BJ (cell line): ENCODE results near the gene ARRDC5. TPM values are rescaled to one million over a fixed set of nuclear protein-coding genes. Genes with fewer than 3 reads are reported as not detected.

Source experiments
- CTCF ChIA-PET: fragments of 350-600 bp; formaldehyde crosslinking; extraction: SDS; loops from one replicate; lab custom pipeline; 2021; ENCODE audit warnings: antibody characterized with exemption, inconsistent platforms; lab: Yijun Ruan, JAX
- POLR2A ChIA-PET: fragments of 300-600 bp; sonication (Branson Sonifier 250); formaldehyde crosslinking; extraction: SDS; loops from one replicate; lab custom pipeline; 2021; ENCODE audit warnings: antibody characterized with exemption; lab: Charles Lee
- DNase-seq: peaks from one replicate; pipeline ENCODE4 v3.0.0-alpha.2; 2011; ENCODE audit warnings: low read depth
- H3K27me3 ChIP-seq: 2 replicates; pipeline ENCODE4 v1.6.0; 2011; ENCODE audit warnings: low read length; ENCODE audit not compliant: control insufficient read depth, insufficient read depth
- H3K36me3 ChIP-seq: 2 replicates; pipeline ENCODE4 v1.5.1; 2011; ENCODE audit warnings: low read length; ENCODE audit not compliant: control insufficient read depth, insufficient read depth
- H3K4me3 ChIP-seq: 2 replicates; pipeline ENCODE4 v1.5.1; 2011; ENCODE audit warnings: low read depth, mild to moderate bottlenecking, control low read depth, low read length
- CTCF ChIP-seq: IDR thresholded peaks from 2 replicates; pipeline ENCODE4 v1.5.1; 2011; ENCODE audit warnings: low read depth, mild to moderate bottlenecking, control low read depth, inconsistent platforms, low read length, moderate library complexity; ENCODE audit not compliant: insufficient read depth
- polyA plus RNA-seq: library from polyadenylated mRNA; depleted of rRNA; stranded (reverse); fragments of >200 nt; gene quantifications from 2 replicates; pipeline ENCODE4 v1.2.3, GENCODE V29; 2011

Gene ARRDC5
- polyA plus RNA-seq, 1 experiment = not detected

GRCh38 chr19:4937060-4937459 is 34.4 kb upstream of the ARRDC5 start:
- ChIA-PET CTCF (interaction anchor here (1.1 kb wide), 1 partner anchor 64 kb away, joined by 3 read pairs; no protein-coding TSS in a partner anchor), POLR2A (no interaction called here)
- Histone ChIP-seq H3K4me3 (no peak overlapping the region), H3K27me3 (no peaks in the 10 kb centered on the region), H3K36me3 (peaks cover 6% of the 10 kb centered on the region)
- DNase-seq = no peak
- TF ChIP-seq CTCF = no peak

GRCh38 chr19:4935444-4935843 is 32.7 kb upstream of the ARRDC5 start:
- DNase-seq = no peak
- no peaks in the 10 kb centered on the region for H3K27me3 ChIP-seq
- POLR2A ChIA-PET = no interaction called here
- TF ChIP-seq CTCF = no peak
- H3K4me3 ChIP-seq = no peak overlapping the region
- peaks cover 7% of the 10 kb centered on the region for H3K36me3 ChIP-seq
- CTCF ChIA-PET = interaction anchor here (0.5 kb wide), 1 partner anchor 104 kb away, joined by 3 read pairs; no protein-coding TSS in a partner anchor

GRCh38 chr19:4933528-4933927 is 30.8 kb upstream of the ARRDC5 start:
- POLR2A ChIA-PET = no interaction called here
- Histone ChIP-seq H3K36me3 (peaks cover 10% of the 10 kb centered on the region), H3K27me3 (no peaks in the 10 kb centered on the region), H3K4me3 (no peak overlapping the region)
- TF ChIP-seq CTCF = no peak
- DNase-seq = no peak
- CTCF ChIA-PET = interaction anchor here (0.6 kb wide), 1 partner anchor 116 kb away, joined by 3 read pairs; no protein-coding TSS in a partner anchor

GRCh38 chr19:4932711-4933110 is 30.0 kb upstream of the ARRDC5 start:
- Histone ChIP-seq H3K27me3 (no peaks in the 10 kb centered on the region), H3K4me3 (no peak overlapping the region), H3K36me3 (peaks cover 10% of the 10 kb centered on the region)
- no peak for TF ChIP-seq CTCF
- DNase-seq = no peak
- CTCF ChIA-PET = no interaction called here
- POLR2A ChIA-PET = no interaction called here

- ChIA-PET CTCF (interaction anchor here (1.1 to 1.2 kb wide), 3 partner anchors 19 to 101 kb away, joined by 3 to 4 read pairs (median 4); no protein-coding TSS in a partner anchor), POLR2A (no interaction called here)
- no peak overlapping the region for H3K4me3 ChIP-seq
- no peak for TF ChIP-seq CTCF
- peaks cover 10% of the 10 kb centered on the region for H3K36me3 ChIP-seq
- no peaks in the 10 kb centered on the region for H3K27me3 ChIP-seq
- no peak for DNase-seq
Measured at GRCh38 chr19:4930664-4931063, 28.0 kb upstream of the ARRDC5 start.
